ENCODE measurements around the gene TMSB4X.

- no peak for TF ChIP-seq CTCF (IDR thresholded peaks at IDR 0.05)
- TF ChIP-seq POLR2A (IDR thresholded peaks at IDR 0.05), result no peak
These were observed 23.3 kb upstream of the TMSB4X start for GRCh38 chrX:12951595-12951975.

Measured in testis (tissue), 2 donors.